Measurements from ENCODE around the gene UNC5A.

DNA sequence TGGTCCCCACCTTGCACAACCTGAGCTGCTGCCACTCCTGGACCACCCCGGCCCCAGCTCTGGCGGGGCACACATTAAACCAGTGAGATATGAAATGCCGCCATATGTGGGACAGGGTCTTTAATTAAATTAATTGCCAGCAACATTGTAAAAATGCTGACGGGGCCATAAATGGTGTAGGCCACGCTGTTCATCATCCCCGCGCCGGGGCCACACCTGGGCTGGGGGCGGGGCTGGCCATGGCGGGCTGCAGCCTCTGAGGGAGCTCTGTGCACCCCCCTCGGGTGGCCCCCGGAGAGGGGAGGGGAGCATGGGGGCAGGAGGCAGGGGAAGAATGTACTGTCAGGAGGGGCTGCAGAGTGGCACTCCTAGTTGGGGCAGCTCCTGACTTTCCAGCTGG lies 41.0 kb downstream of the UNC5A start:
- TF ChIP-seq, protein P1, sequence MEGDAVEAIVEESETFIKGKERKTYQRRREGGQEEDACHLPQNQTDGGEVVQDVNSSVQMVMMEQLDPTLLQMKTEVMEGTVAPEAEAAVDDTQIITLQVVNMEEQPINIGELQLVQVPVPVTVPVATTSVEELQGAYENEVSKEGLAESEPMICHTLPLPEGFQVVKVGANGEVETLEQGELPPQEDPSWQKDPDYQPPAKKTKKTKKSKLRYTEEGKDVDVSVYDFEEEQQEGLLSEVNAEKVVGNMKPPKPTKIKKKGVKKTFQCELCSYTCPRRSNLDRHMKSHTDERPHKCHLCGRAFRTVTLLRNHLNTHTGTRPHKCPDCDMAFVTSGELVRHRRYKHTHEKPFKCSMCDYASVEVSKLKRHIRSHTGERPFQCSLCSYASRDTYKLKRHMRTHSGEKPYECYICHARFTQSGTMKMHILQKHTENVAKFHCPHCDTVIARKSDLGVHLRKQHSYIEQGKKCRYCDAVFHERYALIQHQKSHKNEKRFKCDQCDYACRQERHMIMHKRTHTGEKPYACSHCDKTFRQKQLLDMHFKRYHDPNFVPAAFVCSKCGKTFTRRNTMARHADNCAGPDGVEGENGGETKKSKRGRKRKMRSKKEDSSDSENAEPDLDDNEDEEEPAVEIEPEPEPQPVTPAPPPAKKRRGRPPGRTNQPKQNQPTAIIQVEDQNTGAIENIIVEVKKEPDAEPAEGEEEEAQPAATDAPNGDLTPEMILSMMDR (IDR thresholded peaks at IDR 0.05): no peak
- no peak for TF ChIP-seq POLR2A (IDR thresholded peaks at IDR 0.05)
